DND-41 (cell line): ENCODE measurements around the gene ANXA2.

Experiments used
- CTCF ChIP-seq: IDR thresholded peaks from 2 replicates; pipeline ENCODE4 v1.5.1; 2012; ENCODE audit warnings: borderline replicate concordance, low read length, moderate library complexity, mild to moderate bottlenecking; ENCODE audit not compliant: poor library complexity, severe bottlenecking; ENCODE audit errors: extremely low read depth
- EZH2 ChIP-seq: IDR thresholded peaks from 3 replicates; pipeline ENCODE4 v1.6.1; 2012; ENCODE audit warnings: borderline replicate concordance, low read depth, mild to moderate bottlenecking, moderate library complexity, low read length, inconsistent platforms; ENCODE audit not compliant: severe bottlenecking

GRCh38 chr15:60390231-60390630 is 7.6 kb downstream of the ANXA2 start:
- TF ChIP-seq CTCF: no peak
- no peak for TF ChIP-seq EZH2
